Adrenal gland (tissue), 12 donors: ENCODE results near the gene CDH2. TPM values are rescaled to one million over a fixed set of nuclear protein-coding genes. Genes with fewer than 3 reads are reported as not detected.

Experiments used
- DNase-seq, 7 donors: peaks; one replicate each; pipeline ENCODE4 v3.0.0-alpha.2; 2019 to 2020
- H3K27ac ChIP-seq, 5 donors: fragments of 200-600 bp; sonication (generic) in 4 of 5; 1 replicate in 3 of 5; 2 replicates in 2 of 5; pipeline versions ENCODE4 v1.5.1 to v1.8.0; 2016 to 2020; ENCODE audit warnings: mild to moderate bottlenecking in 1 of 5
- H3K27me3 ChIP-seq: fragments of 200-600 bp; 2 replicates; pipeline ENCODE4 v1.8.0; 2021
- H3K36me3 ChIP-seq, 2 donors: fragments of 200-600 bp; replicated peaks in 1 of 2; 1 replicate in 1 of 2; 2 replicates in 1 of 2; pipeline versions ENCODE4 v1.5.1 to v1.8.0; 2018 to 2022
- H3K4me1 ChIP-seq, 2 donors: fragments of 200-600 bp; replicated peaks in 1 of 2; 1 replicate in 1 of 2; 2 replicates in 1 of 2; pipeline versions ENCODE4 v1.5.1 to v1.8.0; 2018 to 2021
- H3K4me3 ChIP-seq, 4 donors: fragments of 200-600 bp; sonication (generic) in 3 of 4; one replicate each; pipeline ENCODE4 v1.5.1; 2016 to 2018
- H3K9me3 ChIP-seq, 3 donors: fragments of 200-600 bp; sonication (generic) in 1 of 3; replicated peaks in 1 of 3; 1 replicate in 2 of 3; 2 replicates in 1 of 3; pipeline versions ENCODE4 v1.5.1 to v1.8.0; 2016 to 2021
- CTCF ChIP-seq, 6 experiments: fragments of 450-650 bp in 4 of 6; fragments of 200-600 bp in 2 of 6; sonication (generic) in 1 of 6; IDR thresholded peaks; 1 replicate in 5 of 6; 2 replicates in 1 of 6; pipeline versions ENCODE4 v1.5.1 to v1.8.0; 2016 to 2021; ENCODE audit warnings: antibody characterized with exemption in 6 of 6, mild to moderate bottlenecking in 2 of 6, moderate library complexity in 1 of 6
- POLR2A ChIP-seq, 2 donors: fragments of 450-650 bp; IDR thresholded peaks; one replicate each; pipeline ENCODE4 v1.6.1; 2017; ENCODE audit warnings: antibody characterized with exemption in 2 of 2, mild to moderate bottlenecking in 2 of 2, moderate library complexity in 1 of 2
- WGBS, 4 donors: extraction: QIAGEN DNeasy Blood & Tissue Kit in 2 of 4; methylation state at CpG; one replicate each; pipeline versions ENCODE4 v1.1.5 to v1.1.7; 2013 to 2017; 5-methylcytosine and 5-hydroxymethylcytosine counted together
- intact Hi-C, 2 donors: fragments of 100-400 bp; cut with DNase I; formaldehyde crosslinking; loops; one replicate each; pipeline versions ENCODE4 v1.14.1 to v1.15.0; 2022 to 2023
- polyA plus RNA-seq, 3 donors: library from polyadenylated mRNA; stranded (reverse); fragments of 200-250 nt in 2 of 3; fragments of 350-450 nt in 1 of 3; fragmentation: Illumina TruSeq in 1 of 3; extraction: RNeasy Lipid Tissue Mini Kit (QIAGEN cat#74804) in 1 of 3; gene quantifications; one replicate each; pipeline ENCODE4 v1.2.3, GENCODE V29; 2013 to 2014
- total RNA-seq, 9 donors: library from RNA; depleted of rRNA in 4 of 9; stranded (reverse); fragments of >200 nt in 4 of 9; fragments of 120-200 nt in 1 of 9; fragmentation: NEBNext Ultra II Directional in 1 of 9; extraction: Animal tissue kit (Norgen Biotek cat#: 25700) in 1 of 9; gene quantifications; one replicate each; pipeline versions ENCODE4 v1.1.0 to v1.2.4, GENCODE V29; 2013 to 2023
- donor health status: healthy with polysubstance abuse.
- donor health status: Bipolar disorder and iron deficiency.
- donor health status: DM: yes; HTN: yes; CAD: no.
- donor health status: DM: no; HTN: no; CAD: no.
- donor health status: DM: no; HTN: no; CAD: no.
- donor health status: DM: yes; HTN: yes; CAD: no.

The CDH2 gene
- total and polyA plus RNA-seq, 12 donors, result 13.9 to 305 (median 129) TPM

DNA sequence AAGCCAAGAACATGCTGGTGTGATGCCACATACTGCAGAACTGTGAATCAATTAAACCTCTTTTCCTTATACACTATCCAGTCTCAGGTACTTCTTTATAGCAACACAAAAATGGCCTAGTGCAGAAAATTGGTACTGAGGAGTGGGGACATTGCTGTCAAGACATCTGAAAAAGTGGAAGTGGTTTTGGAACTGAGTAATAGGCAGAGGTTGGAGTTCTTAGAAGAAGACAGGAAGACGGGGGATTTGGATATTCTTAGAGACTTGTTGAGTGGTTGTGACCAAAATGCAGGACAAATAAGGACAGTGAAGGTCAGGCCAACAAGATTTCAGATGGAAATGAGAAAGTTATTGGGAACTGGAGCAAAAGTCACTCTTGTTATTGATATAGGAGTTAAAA, 31.3 kb upstream of the CDH2 start:
- intact Hi-C loops, result no loop called here
- DNase-seq, result no peak
- no peak overlapping the region for H3K4me3 ChIP-seq
- H3K27me3 ChIP-seq, result no peaks in the 10 kb centered on the region
- no peaks in the 10 kb centered on the region for H3K36me3 ChIP-seq
- TF ChIP-seq POLR2A (IDR thresholded peaks at IDR 0.05) (no peak), CTCF (IDR thresholded peaks at IDR 0.05) (no peak)
- H3K4me1 ChIP-seq, result peaks cover 3 to 6% of the 10 kb centered on the region in 2 donors
- no peak overlapping the region for H3K27ac ChIP-seq
- no peaks in the 10 kb centered on the region for H3K9me3 ChIP-seq
- 63 to 85% (median 76%) methylated on average over 1 of the region's 1 CpG for WGBS, 4 donors

DNA sequence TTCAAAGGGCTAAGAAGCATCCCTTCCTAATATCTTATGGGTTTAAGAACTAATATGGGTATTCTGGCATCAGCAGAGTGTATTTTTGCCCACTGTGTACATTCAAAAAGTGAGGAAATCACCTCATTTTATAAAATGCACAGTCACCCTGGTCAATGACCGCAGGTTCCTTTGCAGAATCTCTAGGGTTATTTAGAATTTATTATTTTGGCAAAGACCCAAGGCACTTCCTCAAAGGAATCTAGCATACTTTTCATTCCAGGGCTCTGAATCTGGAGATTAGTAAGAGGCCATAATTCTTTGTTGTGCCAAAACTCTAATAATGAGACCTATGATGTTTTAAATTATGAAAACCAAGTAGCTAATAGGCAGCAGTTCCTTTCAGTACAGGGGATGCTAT, 27.2 kb upstream of the CDH2 start:
- H3K9me3 ChIP-seq, result no peaks in the 10 kb centered on the region
- H3K27me3 ChIP-seq, result no peaks in the 10 kb centered on the region
- H3K36me3 ChIP-seq, result no peaks in the 10 kb centered on the region
- peak in 1 of 7 donors; percentile 16 for DNase-seq
- no peak overlapping the region for H3K4me3 ChIP-seq
- TF ChIP-seq CTCF (IDR thresholded peaks at IDR 0.05) (no peak), POLR2A (IDR thresholded peaks at IDR 0.05) (no peak)
- 14 to 21% (median 16%) methylated on average over 1 of the region's 1 CpG for WGBS, 4 donors
- intact Hi-C loops, result no loop called here
- peaks cover 3 to 6% of the 10 kb centered on the region in 2 donors for H3K4me1 ChIP-seq
- peak overlapping the region in 1 of 5 donors; percentile 52 for H3K27ac ChIP-seq

GRCh38 chr18:28201056-28201455, 24.1 kb upstream of the CDH2 start:
- intact Hi-C loops, result no loop called here
- Histone ChIP-seq H3K36me3 (no peaks in the 10 kb centered on the region), H3K4me3 (no peak overlapping the region), H3K4me1 (peaks cover 3 to 6% of the 10 kb centered on the region in 2 donors), H3K27me3 (no peaks in the 10 kb centered on the region), H3K27ac (no peak overlapping the region), H3K9me3 (no peaks in the 10 kb centered on the region)
- no peak for DNase-seq
- 77 to 88% (median 82%) methylated on average over 4 of the region's 4 CpGs for WGBS, 4 donors
- TF ChIP-seq POLR2A (IDR thresholded peaks at IDR 0.05), result no peak
- no peak for TF ChIP-seq CTCF (IDR thresholded peaks at IDR 0.05)

DNA sequence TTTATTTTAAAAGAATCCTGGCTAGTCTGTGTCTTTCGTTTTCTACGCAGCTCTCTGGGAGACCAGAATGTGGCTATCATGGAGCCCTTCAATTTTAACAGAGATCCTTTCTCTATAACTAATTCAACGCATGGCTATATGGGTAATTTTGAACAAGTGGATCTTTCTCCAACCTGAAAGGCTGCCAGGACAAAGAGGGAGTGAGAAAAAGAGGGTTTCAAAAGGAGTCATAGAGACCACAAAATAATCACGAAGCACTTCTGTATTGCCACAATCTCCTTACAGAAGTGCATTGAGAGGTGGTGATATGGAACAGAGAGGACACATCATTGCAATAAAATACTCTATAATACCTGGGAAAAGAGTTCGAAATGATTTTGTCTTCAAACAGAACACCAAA, 21.7 kb upstream of the CDH2 start:
- no peaks in the 10 kb centered on the region for H3K4me1 ChIP-seq
- WGBS, 4 donors, result 87 to 89% (median 89%) methylated on average over 5 of the region's 5 CpGs
- H3K36me3 ChIP-seq, result no peaks in the 10 kb centered on the region
- no peaks in the 10 kb centered on the region for H3K9me3 ChIP-seq
- intact Hi-C loops, result no loop called here
- H3K27ac ChIP-seq, result no peak overlapping the region
- no peak for DNase-seq
- no peak for TF ChIP-seq POLR2A (IDR thresholded peaks at IDR 0.05)
- TF ChIP-seq CTCF (IDR thresholded peaks at IDR 0.05), result no peak
- H3K27me3 ChIP-seq, result no peaks in the 10 kb centered on the region
- H3K4me3 ChIP-seq, result no peak overlapping the region
